OCI-LY7 (cell line): ENCODE results near the gene PIAS4.

Source experiments
- EZH2phosphoT487 ChIP-seq: fragments of 200-600 bp; sonication (generic); IDR thresholded peaks from 2 replicates; pipeline ENCODE4 v1.6.1; 2018; ENCODE audit warnings: low read depth, borderline replicate concordance, mild to moderate bottlenecking, mixed run types, antibody characterized with exemption, low read length, moderate library complexity, mixed read lengths
- TF ChIP-seq, protein P1 (sequence below): fragments of 200-600 bp; sonication (generic); conservative IDR thresholded peaks from 2 replicates; pipeline ENCODE4 v1.5.1; 2014; ENCODE audit warnings: mild to moderate bottlenecking, antibody characterized with exemption, low read length, moderate library complexity, mixed read lengths

DNA sequence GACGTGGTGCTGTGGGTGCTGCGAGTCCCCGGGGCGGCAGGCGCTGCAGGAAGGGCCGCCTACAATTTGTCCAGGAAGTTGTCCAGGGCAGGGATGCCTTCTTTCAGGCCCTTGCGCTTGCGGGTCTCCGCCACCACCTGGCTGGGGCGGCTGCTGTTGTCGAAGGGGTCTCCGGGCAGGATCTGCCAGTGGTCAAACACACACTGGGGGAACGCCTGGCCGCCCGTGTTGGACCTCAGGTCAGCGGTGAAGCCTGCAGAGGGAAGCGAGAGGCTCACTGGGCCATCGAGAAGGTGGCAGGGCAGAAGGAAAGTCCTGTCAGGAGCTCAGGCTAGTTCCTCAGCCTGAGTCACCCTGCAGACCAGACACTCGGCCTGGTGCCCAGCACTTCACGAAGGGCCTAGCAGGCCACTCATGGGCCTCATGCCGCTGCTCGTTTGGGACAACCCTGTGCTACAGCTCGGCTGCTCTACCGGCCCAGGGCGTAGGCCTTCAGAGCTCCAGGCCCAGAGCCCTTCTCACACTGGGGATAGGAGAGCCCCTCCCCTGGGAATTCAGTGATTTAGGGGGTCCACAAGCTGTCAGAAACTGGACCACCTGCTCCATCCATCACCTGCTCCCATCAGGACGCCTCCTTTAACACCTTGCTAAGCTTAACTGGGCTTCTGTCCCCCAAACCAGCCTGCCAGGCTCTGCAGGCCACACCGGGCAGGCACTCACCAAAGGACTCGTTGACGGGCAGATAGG lies 30.9 kb upstream of the PIAS4 start:
- TF ChIP-seq EZH2phosphoT487, result no peak
- TF ChIP-seq, protein P1, sequence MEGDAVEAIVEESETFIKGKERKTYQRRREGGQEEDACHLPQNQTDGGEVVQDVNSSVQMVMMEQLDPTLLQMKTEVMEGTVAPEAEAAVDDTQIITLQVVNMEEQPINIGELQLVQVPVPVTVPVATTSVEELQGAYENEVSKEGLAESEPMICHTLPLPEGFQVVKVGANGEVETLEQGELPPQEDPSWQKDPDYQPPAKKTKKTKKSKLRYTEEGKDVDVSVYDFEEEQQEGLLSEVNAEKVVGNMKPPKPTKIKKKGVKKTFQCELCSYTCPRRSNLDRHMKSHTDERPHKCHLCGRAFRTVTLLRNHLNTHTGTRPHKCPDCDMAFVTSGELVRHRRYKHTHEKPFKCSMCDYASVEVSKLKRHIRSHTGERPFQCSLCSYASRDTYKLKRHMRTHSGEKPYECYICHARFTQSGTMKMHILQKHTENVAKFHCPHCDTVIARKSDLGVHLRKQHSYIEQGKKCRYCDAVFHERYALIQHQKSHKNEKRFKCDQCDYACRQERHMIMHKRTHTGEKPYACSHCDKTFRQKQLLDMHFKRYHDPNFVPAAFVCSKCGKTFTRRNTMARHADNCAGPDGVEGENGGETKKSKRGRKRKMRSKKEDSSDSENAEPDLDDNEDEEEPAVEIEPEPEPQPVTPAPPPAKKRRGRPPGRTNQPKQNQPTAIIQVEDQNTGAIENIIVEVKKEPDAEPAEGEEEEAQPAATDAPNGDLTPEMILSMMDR, result no peak
